Frontal cortex (tissue), 4 donors: ENCODE data around the gene DENND5B. TPM values are rescaled to one million over a fixed set of nuclear protein-coding genes. Genes with fewer than 3 reads are reported as not detected.
A peak's percentile ranks its signal among the peaks of the same experiment; 100 is the strongest.
"Not testable (repeated sequence)": the region's sequence is repeated elsewhere in the genome, so short reads cannot be mapped to it uniquely, and the experiment has no call there.

Experiments
- DNase-seq, 2 donors: peaks; one replicate each; pipeline ENCODE4 v3.0.0; 2012; ENCODE audit warnings: low spot score in 2 of 2
- FAIRE-seq: peaks from 2 replicates; lab custom pipeline; 2012; peaks lifted over from hg19 to GRCh38; lab: Jason Lieb, UNC
- total RNA-seq: library from RNA; depleted of rRNA; stranded (reverse); fragments of >200 nt; gene quantifications from one replicate; pipeline ENCODE4 v1.2.3, GENCODE V29; 2014
- donor health status: control.
- donor health status: control.
- donor health status: control.

DENND5B gene
- total RNA-seq, 1 donor from 2014 or later, result 41.6 TPM

- no peak for DNase-seq
- FAIRE-seq, result no peak
These were observed 6.1 kb upstream of the DENND5B start for GRCh38 chr12:31597066-31597465.

- no peak for DNase-seq
- FAIRE-seq, result no peak
These were observed 3.7 kb upstream of the DENND5B start for GRCh38 chr12:31594681-31595080.

- DNase-seq (peak; percentile 36 to 42), FAIRE-seq (no peak)
These were observed 505 bp upstream of the DENND5B start for GRCh38 chr12:31591380-31591901.

GRCh38 chr12:31589904-31590641 is 863 bp downstream of the DENND5B start:
- DNase-seq (peak in 1 of 2 donors; percentile 68), FAIRE-seq (no peak)

GRCh38 chr12:31589598-31589903 is 1.4 kb downstream of the DENND5B start:
- DNase-seq (peak in 1 of 2 donors; percentile 56), FAIRE-seq (no peak)

GRCh38 chr12:31588976-31589375 is 2.0 kb downstream of the DENND5B start:
- FAIRE-seq (peak; percentile 42), DNase-seq (peak in 1 of 2 donors; percentile 16)

GRCh38 chr12:31586728-31587127 is 4.2 kb downstream of the DENND5B start:
- DNase-seq, result no peak
- FAIRE-seq, result no peak

GRCh38 chr12:31585895-31586294 is 5.0 kb downstream of the DENND5B start:
- no peak for DNase-seq
- no peak for FAIRE-seq

- FAIRE-seq (no peak), DNase-seq (no peak)
These were observed 5.7 kb downstream of the DENND5B start for GRCh38 chr12:31585271-31585670.

GRCh38 chr12:31584782-31585181 is 6.2 kb downstream of the DENND5B start:
- FAIRE-seq, result no peak
- DNase-seq, result no peak

GRCh38 chr12:31583878-31584277 is 7.1 kb downstream of the DENND5B start:
- FAIRE-seq, result no peak

GRCh38 chr12:31582155-31582554 is 8.8 kb downstream of the DENND5B start:
- DNase-seq (no peak), FAIRE-seq (no peak)

More at GRCh38 chr12:31583878-31584277, 7.1 kb downstream of the DENND5B start:
- DNase-seq, result no peak

GRCh38 chr12:31578632-31579031 is 12.3 kb downstream of the DENND5B start:
- FAIRE-seq, result no peak
- DNase-seq, result no peak

- FAIRE-seq (no peak), DNase-seq (no peak)
These were observed 15.9 kb downstream of the DENND5B start for GRCh38 chr12:31574803-31575575.

- FAIRE-seq, DNase-seq: not testable (repeated sequence)
These were observed 16.6 kb downstream of the DENND5B start for GRCh38 chr12:31574367-31574766.

- DNase-seq (no peak), FAIRE-seq (no peak)
These were observed 17.9 kb downstream of the DENND5B start for GRCh38 chr12:31572900-31573600.

GRCh38 chr12:31570880-31571279 is 20.1 kb downstream of the DENND5B start:
- no peak for DNase-seq
- no peak for FAIRE-seq

- FAIRE-seq, result not testable (repeated sequence)
These were observed 21.4 kb downstream of the DENND5B start for GRCh38 chr12:31569517-31569916.

GRCh38 chr12:31568498-31568897 is 22.4 kb downstream of the DENND5B start:
- no peak for DNase-seq

More at GRCh38 chr12:31569517-31569916, 21.4 kb downstream of the DENND5B start:
- not testable (repeated sequence) for DNase-seq

GRCh38 chr12:31567029-31567428 is 23.9 kb downstream of the DENND5B start:
- no peak for FAIRE-seq
- no peak for DNase-seq

More at GRCh38 chr12:31568498-31568897, 22.4 kb downstream of the DENND5B start:
- FAIRE-seq, result no peak
